CD14-positive monocyte (primary cell): ENCODE data around the gene SAAL1. TPM values are rescaled to one million over a fixed set of nuclear protein-coding genes. Genes with fewer than 3 reads are reported as not detected.

Source experiments
- DNase-seq, 3 donors: peaks; one replicate each; pipeline ENCODE4 v3.0.0-alpha.2; 2011 to 2022
- H2AFZ ChIP-seq: 2 replicates; pipeline ENCODE4 v1.6.0; 2012; ENCODE audit warnings: mild to moderate bottlenecking, low read depth, low read length, inconsistent platforms; ENCODE audit not compliant: insufficient read depth, poor library complexity, severe bottlenecking
- H3K27ac ChIP-seq, 2 donors: 1 replicate in 1 of 2; 2 replicates in 1 of 2; pipeline ENCODE4 v1.5.1; 2012 to 2013; ENCODE audit warnings: low read length in 2 of 2, control low read depth in 1 of 2, inconsistent platforms in 1 of 2, low read depth in 1 of 2, mild to moderate bottlenecking in 1 of 2
- H3K27me3 ChIP-seq, 2 donors: one replicate each; pipeline versions ENCODE4 v1.6.0 to v1.6.1; 2011 to 2013; ENCODE audit warnings: low read length in 2 of 2; ENCODE audit not compliant: control insufficient read depth in 2 of 2, insufficient read depth in 2 of 2
- H3K36me3 ChIP-seq, 2 donors: replicated peaks in 1 of 2; 1 replicate in 1 of 2; 2 replicates in 1 of 2; pipeline versions ENCODE4 v1.5.1 to v1.6.1; 2012 to 2013; ENCODE audit warnings: low read length in 2 of 2, control low read depth in 1 of 2, inconsistent platforms in 1 of 2, mild to moderate bottlenecking in 1 of 2; ENCODE audit not compliant: insufficient read depth in 2 of 2, control insufficient read depth in 1 of 2
- H3K4me1 ChIP-seq, 2 donors: 1 replicate in 1 of 2; 2 replicates in 1 of 2; pipeline versions ENCODE4 v1.5.1 to v1.6.1; 2012 to 2013; ENCODE audit warnings: low read length in 2 of 2, control low read depth in 1 of 2, inconsistent platforms in 1 of 2, mild to moderate bottlenecking in 1 of 2, moderate library complexity in 1 of 2; ENCODE audit not compliant: insufficient read depth in 2 of 2, control insufficient read depth in 1 of 2
- H3K4me2 ChIP-seq: replicated peaks from 2 replicates; pipeline ENCODE3; 2012; ENCODE audit warnings: low read length, moderate library complexity, mild to moderate bottlenecking; ENCODE audit not compliant: poor library complexity, severe bottlenecking; ENCODE audit errors: extremely low read depth
- H3K4me3 ChIP-seq, 3 experiments: fragments of 200-600 bp in 1 of 3; sonication (generic) in 1 of 3; replicated peaks in 1 of 3; 1 replicate in 2 of 3; 2 replicates in 1 of 3; pipeline ENCODE4 v1.5.1; 2011 to 2013; ENCODE audit warnings: low read length in 3 of 3, mild to moderate bottlenecking in 3 of 3, control low read depth in 2 of 3, low read depth in 2 of 3, inconsistent platforms in 1 of 3, moderate library complexity in 1 of 3
- H3K79me2 ChIP-seq: 2 replicates; pipeline ENCODE4 v1.6.0; 2012; ENCODE audit warnings: mild to moderate bottlenecking, control low read depth, inconsistent platforms, low read length, moderate library complexity; ENCODE audit not compliant: insufficient read depth
- H3K9ac ChIP-seq: 2 replicates; pipeline ENCODE4 v1.6.0; 2017; ENCODE audit warnings: low read length, mild to moderate bottlenecking; ENCODE audit not compliant: insufficient read depth, poor library complexity, severe bottlenecking
- H3K9me3 ChIP-seq, 2 donors: replicated peaks in 1 of 2; 1 replicate in 1 of 2; 2 replicates in 1 of 2; pipeline versions ENCODE4 v1.5.1 to v1.6.1; 2012 to 2013; ENCODE audit warnings: low read length in 2 of 2, control low read depth in 1 of 2; ENCODE audit not compliant: control insufficient read depth in 1 of 2, insufficient read depth in 1 of 2
- H4K20me1 ChIP-seq: 2 replicates; pipeline ENCODE4 v1.6.0; 2012; ENCODE audit warnings: mild to moderate bottlenecking, low read length, control low read depth, moderate library complexity; ENCODE audit not compliant: insufficient read depth
- H3K27ac Mint-ChIP-seq, 7 donors: one replicate each; pipeline ENCODE4 v1.8.0; 2020; ENCODE audit warnings: mild to moderate bottlenecking in 7 of 7, mixed read lengths in 7 of 7, moderate library complexity in 6 of 7, inconsistent platforms in 2 of 7
- H3K27me3 Mint-ChIP-seq, 3 donors: one replicate each; pipeline ENCODE4 v1.8.0; 2021 to 2022; ENCODE audit warnings: low read depth in 3 of 3, mild to moderate bottlenecking in 3 of 3, mixed read lengths in 3 of 3, moderate library complexity in 3 of 3, inconsistent platforms in 1 of 3
- H3K36me3 Mint-ChIP-seq, 2 donors: one replicate each; pipeline ENCODE4 v1.8.0; 2020; ENCODE audit warnings: mixed read lengths in 2 of 2, inconsistent platforms in 1 of 2, mild to moderate bottlenecking in 1 of 2
- H3K4me1 Mint-ChIP-seq: one replicate; pipeline ENCODE4 v1.8.0; 2020; ENCODE audit warnings: mild to moderate bottlenecking, mixed read lengths
- H3K4me3 Mint-ChIP-seq, 2 donors: one replicate each; pipeline ENCODE4 v1.8.0; 2020; ENCODE audit warnings: mild to moderate bottlenecking in 2 of 2, mixed read lengths in 2 of 2, moderate library complexity in 1 of 2
- H3K9me3 Mint-ChIP-seq, 7 donors: one replicate each; pipeline ENCODE4 v1.8.0; 2020 to 2022; ENCODE audit warnings: mixed read lengths in 7 of 7, mild to moderate bottlenecking in 6 of 7, moderate library complexity in 6 of 7, inconsistent platforms in 2 of 7
- CTCF ChIP-seq: fragments of 200-600 bp; IDR thresholded peaks from one replicate; pipeline ENCODE4 v1.8.0; 2022; ENCODE audit warnings: antibody characterized with exemption, mild to moderate bottlenecking
- WGBS: methylation state at CpG from one replicate; pipeline ENCODE4 v1.1.5; 2013; ENCODE audit warnings: missing lambda C conversion rate; ENCODE audit not compliant: insufficient coverage; 5-methylcytosine and 5-hydroxymethylcytosine counted together
- intact Hi-C, 2 donors: fragments of 100-400 bp; cut with micrococcal nuclease; formaldehyde crosslinking; loops; one replicate each; pipeline versions ENCODE4 v1.15.0 to v1.15.1; 2023
- polyA plus RNA-seq, 3 donors: library from polyadenylated mRNA; depleted of rRNA in 1 of 3; unstranded in 2 of 3; stranded (reverse) in 1 of 3; fragments of 300-500 nt in 2 of 3; fragments of >200 nt in 1 of 3; fragmentation: Illumina TruSeq in 2 of 3; gene quantifications; 1 replicate in 2 of 3; 2 replicates in 1 of 3; pipeline ENCODE4 v1.2.3, GENCODE V29; 2012 to 2021

The SAAL1 gene
- polyA plus RNA-seq, 3 donors: 6.4 to 10.2 (median 7.6) TPM

DNA sequence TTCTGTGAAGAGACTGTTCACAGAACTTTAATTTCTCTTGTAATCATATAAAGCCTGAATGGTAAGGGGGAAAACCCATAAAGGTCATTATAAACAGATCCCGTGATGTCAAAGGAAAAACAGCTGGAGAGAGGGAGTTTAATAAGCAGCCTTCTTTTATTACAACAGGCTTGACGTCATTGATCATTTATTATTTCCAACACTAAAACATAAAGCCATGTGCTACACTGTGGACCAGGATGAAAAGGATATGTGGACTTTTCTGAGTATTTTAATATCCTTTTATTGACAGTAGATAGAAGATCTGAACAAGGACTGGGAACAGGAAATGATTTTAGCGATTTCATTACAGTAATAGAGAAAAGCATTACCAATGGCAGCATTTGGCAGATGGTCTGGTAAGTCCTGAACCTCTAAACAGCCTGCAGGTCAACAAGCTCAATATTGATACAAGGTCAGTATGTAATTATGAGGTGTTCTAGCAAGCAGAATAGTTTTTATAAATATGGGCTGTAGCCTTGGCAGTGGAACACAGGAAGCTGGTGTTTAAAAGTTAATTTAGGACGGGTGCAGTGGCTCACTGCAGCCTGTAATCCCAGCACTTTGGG is 34.7 kb downstream of the SAAL1 start:
- DNase-seq: no peak
- no peak overlapping the region for H3K9ac ChIP-seq
- H3K4me3 Mint-ChIP-seq: no peak overlapping the region
- H3K27ac Mint-ChIP-seq: no peak overlapping the region
- no peak overlapping the region for H2AFZ ChIP-seq
- H3K4me1 Mint-ChIP-seq: no peaks in the 10 kb centered on the region
- no peaks in the 10 kb centered on the region for H4K20me1 ChIP-seq
- H3K27me3 ChIP-seq: no peaks in the 10 kb centered on the region
- H3K4me3 ChIP-seq: no peak overlapping the region
- H3K9me3 Mint-ChIP-seq: no peaks in the 10 kb centered on the region
- 80% methylated on average over 1 of the region's 4 CpGs for WGBS
- no peaks in the 10 kb centered on the region for H3K27me3 Mint-ChIP-seq
- no peak for TF ChIP-seq CTCF
- no peaks in the 10 kb centered on the region for H3K4me1 ChIP-seq
- intact Hi-C loops: no loop called here
- no peaks in the 10 kb centered on the region for H3K9me3 ChIP-seq
- H3K36me3 Mint-ChIP-seq: peaks cover 0 to 1% of the 10 kb centered on the region in 2 donors
- H3K36me3 ChIP-seq: no peaks in the 10 kb centered on the region
- H3K4me2 ChIP-seq: no peak overlapping the region
- H3K27ac ChIP-seq: no peak overlapping the region
- H3K79me2 ChIP-seq: no peaks in the 10 kb centered on the region

DNA sequence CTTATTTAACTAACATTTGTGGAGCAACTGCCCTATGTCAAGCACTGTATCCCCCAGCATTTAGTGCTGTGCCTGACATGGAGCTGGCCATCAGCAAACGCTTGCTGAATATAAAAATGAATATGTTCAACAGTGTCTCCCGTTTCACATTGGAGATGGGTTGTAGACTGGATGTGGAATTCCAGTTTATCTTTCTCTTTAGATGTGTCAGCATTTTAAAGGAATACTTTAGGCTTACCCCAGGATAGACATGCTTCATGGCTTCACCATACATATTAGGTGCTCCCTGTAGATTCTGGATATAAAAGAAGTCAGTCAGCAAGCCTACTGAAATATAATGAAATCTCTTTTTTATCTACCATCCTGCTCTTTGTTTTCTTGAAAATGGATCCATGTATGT is 38.5 kb downstream of the SAAL1 start:
- WGBS: no CpG with 5 or more reads among the region's 2 CpGs
- H3K79me2 ChIP-seq: no peaks in the 10 kb centered on the region
- H3K27me3 Mint-ChIP-seq: no peaks in the 10 kb centered on the region
- no peak overlapping the region for H3K4me3 Mint-ChIP-seq
- no peaks in the 10 kb centered on the region for H3K4me1 ChIP-seq
- H3K27me3 ChIP-seq: no peaks in the 10 kb centered on the region
- H3K9ac ChIP-seq: no peak overlapping the region
- H3K4me1 Mint-ChIP-seq: no peaks in the 10 kb centered on the region
- no peaks in the 10 kb centered on the region for H3K9me3 Mint-ChIP-seq
- intact Hi-C loops: no loop called here
- TF ChIP-seq CTCF: no peak
- no peak overlapping the region for H3K4me2 ChIP-seq
- no peak overlapping the region for H3K27ac ChIP-seq
- H3K4me3 ChIP-seq: no peak overlapping the region
- H2AFZ ChIP-seq: no peak overlapping the region
- H3K27ac Mint-ChIP-seq: no peak overlapping the region
- H3K36me3 Mint-ChIP-seq: no peaks in the 10 kb centered on the region
- no peaks in the 10 kb centered on the region for H3K36me3 ChIP-seq
- H3K9me3 ChIP-seq: no peaks in the 10 kb centered on the region
- no peaks in the 10 kb centered on the region for H4K20me1 ChIP-seq
- no peak for DNase-seq
